Panc1 (cell line): ENCODE results near the gene DPEP3. TPM values are rescaled to one million over a fixed set of nuclear protein-coding genes. Genes with fewer than 3 reads are reported as not detected.

ENCODE experiments used
- ATAC-seq: fragments of 200-7000 bp; cut with Tn5 transposase; 2 replicates; pipeline ENCODE4 v1.9.1; 2020; ENCODE audit warnings: mild to moderate bottlenecking, moderate library complexity
- BruUV-seq: library from RNA; stranded (reverse); fragments of 400-500 nt; replicated peaks from 2 replicates; lab custom pipeline; 2021; lab: Mats Ljungman, UMichigan
- CTCF ChIA-PET: fragments of 300-600 bp; sonication (Branson Sonifier 250); formaldehyde crosslinking; loops from one replicate; lab custom pipeline; 2022; ENCODE audit warnings: antibody characterized with exemption; lab: Charles Lee
- POLR2A ChIA-PET: fragments of 300-600 bp; sonication (Branson Sonifier 250); formaldehyde crosslinking; loops from one replicate; lab custom pipeline; 2022; ENCODE audit warnings: antibody characterized with exemption; lab: Charles Lee
- DNase-seq: peaks from one replicate; pipeline ENCODE4 v3.0.0-alpha.2; 2010; ENCODE audit warnings: low read depth, low spot score
- H3K27ac ChIP-seq: 2 replicates; pipeline ENCODE4 v1.5.1; 2011; ENCODE audit warnings: mild to moderate bottlenecking, low read length, inconsistent platforms
- H3K27me3 ChIP-seq: fragments of 200-500 bp; sonication (Bioruptor generic); 2 replicates; pipeline ENCODE4 v1.6.0; 2014; ENCODE audit warnings: low read length, inconsistent platforms; ENCODE audit not compliant: control insufficient read depth, insufficient read depth
- H3K36me3 ChIP-seq: fragments of 200-500 bp; sonication (Bioruptor generic); 2 replicates; pipeline ENCODE4 v1.5.1; 2014; ENCODE audit warnings: inconsistent platforms, mild to moderate bottlenecking, low read length, moderate library complexity; ENCODE audit not compliant: control insufficient read depth, insufficient read depth
- H3K4me1 ChIP-seq: 2 replicates; pipeline ENCODE4 v1.5.1; 2011; ENCODE audit warnings: inconsistent platforms, mild to moderate bottlenecking, low read length, moderate library complexity; ENCODE audit not compliant: control insufficient read depth, insufficient read depth
- H3K4me3 ChIP-seq, 2 experiments: 2 replicates each; pipeline ENCODE4 v1.5.1; 2011 to 2012; ENCODE audit warnings: low read depth in 2 of 2, low read length in 2 of 2, mild to moderate bottlenecking in 2 of 2, inconsistent platforms in 1 of 2, moderate library complexity in 1 of 2
- H3K9me3 ChIP-seq: fragments of 200-500 bp; sonication (Bioruptor generic); 2 replicates; pipeline ENCODE4 v1.5.1; 2014; ENCODE audit warnings: low read depth, mild to moderate bottlenecking, inconsistent platforms, low read length, moderate library complexity; ENCODE audit not compliant: control insufficient read depth, insufficient read depth
- CTCF ChIP-seq: fragments of 450-650 bp; IDR thresholded peaks from 2 replicates; pipeline ENCODE4 v1.5.1; 2017; ENCODE audit warnings: mild to moderate bottlenecking
- POLR2AphosphoS5 ChIP-seq: IDR thresholded peaks from 2 replicates; pipeline ENCODE4 v1.6.1; 2012; ENCODE audit warnings: mild to moderate bottlenecking, low read depth, low read length, moderate library complexity
- REST ChIP-seq, 2 experiments: IDR thresholded peaks; 2 replicates each; pipeline ENCODE4 v1.6.1; 2011 to 2012; ENCODE audit warnings: low read depth in 2 of 2, control low read depth in 1 of 2, low read length in 1 of 2, mild to moderate bottlenecking in 1 of 2, moderate library complexity in 1 of 2; ENCODE audit not compliant: insufficient read depth in 1 of 2
- SIN3A ChIP-seq: IDR thresholded peaks from 2 replicates; pipeline ENCODE4 v1.6.1; 2012; ENCODE audit warnings: low read depth, mild to moderate bottlenecking, low read length, moderate library complexity, borderline replicate concordance; ENCODE audit not compliant: insufficient read depth
- TCF7L2 ChIP-seq: IDR thresholded peaks from 2 replicates; pipeline ENCODE4 v1.6.1; 2011; ENCODE audit warnings: mild to moderate bottlenecking, low read depth, low read length, inconsistent platforms
- in situ Hi-C: cut with HindIII; loops from 2 replicates; pipeline ENCODE4 v1.10.0; 2016; ENCODE audit warnings: low sequenced_read_pairs, low pct_unique_long_range_greater_than_20kb
- intact Hi-C: fragments of 100-400 bp; cut with micrococcal nuclease; formaldehyde crosslinking; loops from one replicate; pipeline ENCODE4 v1.10.0; 2022; ENCODE audit not compliant: unreplicated experiment
- total RNA-seq: library from RNA; stranded (reverse); gene quantifications from one replicate; pipeline ENCODE4 v1.2.1, GENCODE V29; 2021; ENCODE audit not compliant: unreplicated experiment

DPEP3 gene
- total RNA-seq, 1 experiment from 2014 or later = not detected

GRCh38 chr16:67950335-67950843 is 29.9 kb downstream of the DPEP3 start:
- intact Hi-C loops = no loop called here
- ATAC-seq = no peak
- H3K36me3 ChIP-seq = no peaks in the 10 kb centered on the region

GRCh38 chr16:67949645-67950044 is 30.7 kb downstream of the DPEP3 start:
- POLR2A ChIA-PET = no interaction called here
- Histone ChIP-seq H3K36me3 (no peaks in the 10 kb centered on the region), H3K9me3 (no peaks in the 10 kb centered on the region), H3K4me1 (no peaks in the 10 kb centered on the region), H3K4me3 (no peak overlapping the region), H3K27me3 (no peaks in the 10 kb centered on the region), H3K27ac (no peak overlapping the region)
- ATAC-seq (no peak), DNase-seq (no peak)
- in situ Hi-C loops (no loop called here), intact Hi-C loops (no loop called here)
- CTCF ChIA-PET = no interaction called here
- no peak for TF ChIP-seq CTCF
- TF ChIP-seq SIN3A = no peak
- TF ChIP-seq TCF7L2 = no peak
- TF ChIP-seq POLR2AphosphoS5 = no peak
- TF ChIP-seq REST (IDR thresholded peaks at IDR 0.05; ENCODE audit: insufficient read depth in 1 of 2, low read depth in 2 of 2, low read length in 1 of 2) = no peak
- BruUV-seq = no TSS peak

More at GRCh38 chr16:67950335-67950843, 29.9 kb downstream of the DPEP3 start:
- ChIA-PET CTCF (interaction anchor here (0.6 kb wide), 1 partner anchor 173 kb away, joined by 6 read pairs; no protein-coding TSS in a partner anchor), POLR2A (no interaction called here)
- in situ Hi-C loops = no loop called here
- no peaks in the 10 kb centered on the region for H3K9me3 ChIP-seq
- no peak overlapping the region for H3K27ac ChIP-seq
- no TSS peak for BruUV-seq
- TF ChIP-seq TCF7L2 (no peak), REST (IDR thresholded peaks at IDR 0.05; ENCODE audit: insufficient read depth in 1 of 2, low read depth in 2 of 2, low read length in 1 of 2) (no peak), CTCF (no peak), POLR2AphosphoS5 (no peak), SIN3A (no peak)
- no peak for DNase-seq
- no peak overlapping the region for H3K4me3 ChIP-seq
- H3K4me1 ChIP-seq = no peaks in the 10 kb centered on the region
- no peaks in the 10 kb centered on the region for H3K27me3 ChIP-seq
